Measurements from ENCODE around the gene USP17L25. TPM values are rescaled to one million over a fixed set of nuclear protein-coding genes. Genes with fewer than 3 reads are reported as not detected.

USP17L25 gene, protein sequence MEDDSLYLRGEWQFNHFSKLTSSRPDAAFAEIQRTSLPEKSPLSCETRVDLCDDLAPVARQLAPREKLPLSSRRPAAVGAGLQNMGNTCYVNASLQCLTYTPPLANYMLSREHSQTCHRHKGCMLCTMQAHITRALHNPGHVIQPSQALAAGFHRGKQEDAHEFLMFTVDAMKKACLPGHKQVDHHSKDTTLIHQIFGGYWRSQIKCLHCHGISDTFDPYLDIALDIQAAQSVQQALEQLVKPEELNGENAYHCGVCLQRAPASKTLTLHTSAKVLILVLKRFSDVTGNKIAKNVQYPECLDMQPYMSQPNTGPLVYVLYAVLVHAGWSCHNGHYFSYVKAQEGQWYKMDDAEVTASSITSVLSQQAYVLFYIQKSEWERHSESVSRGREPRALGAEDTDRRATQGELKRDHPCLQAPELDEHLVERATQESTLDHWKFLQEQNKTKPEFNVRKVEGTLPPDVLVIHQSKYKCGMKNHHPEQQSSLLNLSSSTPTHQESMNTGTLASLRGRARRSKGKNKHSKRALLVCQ
- total RNA-seq, result not detected

GRCh38 chr4:9329611-9330010, at the start of gene USP17L25:
USP17L25 (plus strand) TSS chr4:9329911; CDS start chr4:9329911, 0 bp downstream.

GRCh38 chr4:9324865-9325264, 4.8 kb upstream of the USP17L25 start, which contains the start of gene USP17L24:
USP17L24 (plus strand) TSS chr4:9325165; CDS start chr4:9325165, 0 bp downstream.

GRCh38 chr4:9334358-9334757, 4.6 kb downstream of the USP17L25 start, which contains the start of gene USP17L26:
USP17L26 (plus strand) TSS chr4:9334658; CDS start chr4:9334658, 0 bp downstream.

DNA sequence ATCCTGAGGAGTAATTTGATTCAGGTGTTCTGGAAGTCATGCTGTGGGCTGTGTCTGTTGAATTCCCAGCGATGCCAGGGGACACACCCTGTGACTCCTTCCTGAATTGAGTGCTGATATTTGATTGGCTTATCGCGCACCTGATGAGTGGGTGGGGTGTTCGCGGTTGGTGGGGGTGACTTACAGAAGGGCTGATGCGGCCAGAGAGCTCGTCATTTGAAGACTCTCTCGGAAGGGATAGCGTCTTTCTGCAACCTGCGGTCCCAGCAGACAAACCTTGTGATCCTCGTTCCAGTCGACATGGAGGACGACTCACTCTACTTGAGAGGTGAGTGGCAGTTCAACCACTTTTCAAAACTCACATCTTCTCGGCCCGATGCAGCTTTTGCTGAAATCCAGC, 9.4 kb downstream of the USP17L25 start, which contains the start of gene USP17L5:
USP17L5 (plus strand) TSS at position 301 of the 400 bp plus-strand sequence; CDS start at position 301, 0 bp downstream.

DNA sequence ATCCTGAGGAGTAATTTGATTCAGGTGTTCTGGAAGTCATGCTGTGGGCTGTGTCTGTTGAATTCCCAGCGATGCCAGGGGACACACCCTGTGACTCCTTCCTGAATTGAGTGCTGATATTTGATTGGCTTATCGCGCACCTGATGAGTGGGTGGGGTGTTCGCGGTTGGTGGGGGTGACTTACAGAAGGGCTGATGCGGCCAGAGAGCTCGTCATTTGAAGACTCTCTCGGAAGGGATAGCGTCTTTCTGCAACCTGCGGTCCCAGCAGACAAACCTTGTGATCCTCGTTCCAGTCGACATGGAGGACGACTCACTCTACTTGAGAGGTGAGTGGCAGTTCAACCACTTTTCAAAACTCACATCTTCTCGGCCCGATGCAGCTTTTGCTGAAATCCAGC, 14.1 kb downstream of the USP17L25 start, which contains the start of gene USP17L27:
USP17L27 (plus strand) TSS at position 301 of the 400 bp plus-strand sequence; CDS start at position 301, 0 bp downstream.

GRCh38 chr4:9348593-9348992, 18.9 kb downstream of the USP17L25 start, which contains the start of gene USP17L28:
USP17L28 (plus strand) TSS chr4:9348893; CDS start chr4:9348893, 0 bp downstream.

DNA sequence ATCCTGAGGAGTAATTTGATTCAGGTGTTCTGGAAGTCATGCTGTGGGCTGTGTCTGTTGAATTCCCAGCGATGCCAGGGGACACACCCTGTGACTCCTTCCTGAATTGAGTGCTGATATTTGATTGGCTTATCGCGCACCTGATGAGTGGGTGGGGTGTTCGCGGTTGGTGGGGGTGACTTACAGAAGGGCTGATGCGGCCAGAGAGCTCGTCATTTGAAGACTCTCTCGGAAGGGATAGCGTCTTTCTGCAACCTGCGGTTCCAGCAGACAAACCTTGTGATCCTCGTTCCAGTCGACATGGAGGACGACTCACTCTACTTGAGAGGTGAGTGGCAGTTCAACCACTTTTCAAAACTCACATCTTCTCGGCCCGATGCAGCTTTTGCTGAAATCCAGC, 23.6 kb downstream of the USP17L25 start, which contains the start of gene USP17L29:
USP17L29 (plus strand) TSS at position 301 of the 400 bp plus-strand sequence; CDS start at position 301, 0 bp downstream.

DNA sequence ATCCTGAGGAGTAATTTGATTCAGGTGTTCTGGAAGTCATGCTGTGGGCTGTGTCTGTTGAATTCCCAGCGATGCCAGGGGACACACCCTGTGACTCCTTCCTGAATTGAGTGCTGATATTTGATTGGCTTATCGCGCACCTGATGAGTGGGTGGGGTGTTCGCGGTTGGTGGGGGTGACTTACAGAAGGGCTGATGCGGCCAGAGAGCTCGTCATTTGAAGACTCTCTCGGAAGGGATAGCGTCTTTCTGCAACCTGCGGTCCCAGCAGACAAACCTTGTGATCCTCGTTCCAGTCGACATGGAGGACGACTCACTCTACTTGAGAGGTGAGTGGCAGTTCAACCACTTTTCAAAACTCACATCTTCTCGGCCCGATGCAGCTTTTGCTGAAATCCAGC, 33.1 kb downstream of the USP17L25 start, which contains the start of gene USP17L30:
USP17L30 (plus strand) TSS at position 301 of the 400 bp plus-strand sequence; CDS start at position 301, 0 bp downstream.

Other genes with a start within 250 kb of the USP17L25 start
- gene FAM90A26, start 159.5 kb upstream of the USP17L25 start, total RNA-seq, result not detected
- not detected for gene USP17L10, start 119.3 kb upstream of the USP17L25 start, total RNA-seq
- not detected for gene USP17L11, start 114.5 kb upstream of the USP17L25 start, total RNA-seq
- gene USP17L12, start 109.8 kb upstream of the USP17L25 start, total RNA-seq, result not detected
- gene USP17L13, start 105.0 kb upstream of the USP17L25 start, total RNA-seq, result not detected
- gene USP17L15, start 95.5 kb upstream of the USP17L25 start, total RNA-seq, result not detected
- not detected for gene USP17L17, start 86.0 kb upstream of the USP17L25 start, total RNA-seq
- gene USP17L18, start 81.3 kb upstream of the USP17L25 start, total RNA-seq, result not detected
- gene USP17L19, start 76.5 kb upstream of the USP17L25 start, total RNA-seq, result not detected
- not detected for gene USP17L20, start 71.8 kb upstream of the USP17L25 start, total RNA-seq
- gene USP17L21, start 67.0 kb upstream of the USP17L25 start, total RNA-seq, result not detected
- not detected for gene USP17L22, start 62.3 kb upstream of the USP17L25 start, total RNA-seq
- not detected for gene USP17L24, start 4.7 kb upstream of the USP17L25 start, total RNA-seq
- not detected for gene USP17L26, start 4.7 kb downstream of the USP17L25 start, total RNA-seq
- not detected for gene USP17L5, start 9.5 kb downstream of the USP17L25 start, total RNA-seq
- not detected for gene USP17L27, start 14.2 kb downstream of the USP17L25 start, total RNA-seq
- not detected for gene USP17L28, start 19.0 kb downstream of the USP17L25 start, total RNA-seq
- gene USP17L29, start 23.7 kb downstream of the USP17L25 start, total RNA-seq, result not detected
- not detected for gene USP17L30, start 33.2 kb downstream of the USP17L25 start, total RNA-seq
- gene DEFB131A, start 114.5 kb downstream of the USP17L25 start, total RNA-seq, result not detected